GM12801 (cell line): ENCODE results near the gene DNAH12.

Experiments used
- TF ChIP-seq, protein P1 (sequence below): IDR thresholded peaks from one replicate; pipeline ENCODE4 v1.5.1; 2011; ENCODE audit warnings: control low read depth; ENCODE audit not compliant: insufficient read length; ENCODE audit errors: extremely low read depth

The DNAH12 gene

DNA sequence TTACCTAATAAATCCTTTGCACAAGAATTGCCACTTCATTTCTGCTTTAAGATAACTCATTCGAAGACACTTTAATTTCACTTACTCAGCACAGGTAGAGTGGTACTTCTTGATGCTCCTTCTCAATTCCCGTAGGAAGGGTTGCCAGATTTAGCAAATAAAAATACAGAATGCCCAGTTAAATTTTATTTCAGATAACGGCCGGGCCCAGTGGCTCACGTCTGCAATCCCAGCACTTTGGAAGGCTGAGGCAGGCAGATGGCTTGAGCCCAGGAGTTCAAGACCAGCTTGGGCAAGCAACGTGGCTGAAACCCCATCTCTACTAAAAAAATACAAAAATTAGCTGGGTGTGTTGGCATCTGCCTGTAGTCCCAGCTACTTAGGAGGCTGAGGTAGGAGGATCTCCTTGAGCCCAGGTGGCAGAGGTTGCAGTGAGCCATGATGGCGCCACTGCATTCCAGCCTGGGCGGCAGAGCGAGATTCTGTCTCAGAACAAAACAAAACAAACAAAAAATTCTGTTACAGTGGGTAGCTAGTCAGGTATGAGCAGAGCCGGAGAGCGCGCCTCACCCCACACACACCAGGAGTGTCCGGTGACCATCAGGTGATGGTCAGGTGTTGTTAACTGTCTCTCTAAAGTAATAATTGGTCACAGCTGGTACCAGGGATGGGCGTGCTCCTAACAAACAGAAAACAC, 92.8 kb downstream of the DNAH12 start:
- TF ChIP-seq, protein P1, sequence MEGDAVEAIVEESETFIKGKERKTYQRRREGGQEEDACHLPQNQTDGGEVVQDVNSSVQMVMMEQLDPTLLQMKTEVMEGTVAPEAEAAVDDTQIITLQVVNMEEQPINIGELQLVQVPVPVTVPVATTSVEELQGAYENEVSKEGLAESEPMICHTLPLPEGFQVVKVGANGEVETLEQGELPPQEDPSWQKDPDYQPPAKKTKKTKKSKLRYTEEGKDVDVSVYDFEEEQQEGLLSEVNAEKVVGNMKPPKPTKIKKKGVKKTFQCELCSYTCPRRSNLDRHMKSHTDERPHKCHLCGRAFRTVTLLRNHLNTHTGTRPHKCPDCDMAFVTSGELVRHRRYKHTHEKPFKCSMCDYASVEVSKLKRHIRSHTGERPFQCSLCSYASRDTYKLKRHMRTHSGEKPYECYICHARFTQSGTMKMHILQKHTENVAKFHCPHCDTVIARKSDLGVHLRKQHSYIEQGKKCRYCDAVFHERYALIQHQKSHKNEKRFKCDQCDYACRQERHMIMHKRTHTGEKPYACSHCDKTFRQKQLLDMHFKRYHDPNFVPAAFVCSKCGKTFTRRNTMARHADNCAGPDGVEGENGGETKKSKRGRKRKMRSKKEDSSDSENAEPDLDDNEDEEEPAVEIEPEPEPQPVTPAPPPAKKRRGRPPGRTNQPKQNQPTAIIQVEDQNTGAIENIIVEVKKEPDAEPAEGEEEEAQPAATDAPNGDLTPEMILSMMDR: no peak

DNA sequence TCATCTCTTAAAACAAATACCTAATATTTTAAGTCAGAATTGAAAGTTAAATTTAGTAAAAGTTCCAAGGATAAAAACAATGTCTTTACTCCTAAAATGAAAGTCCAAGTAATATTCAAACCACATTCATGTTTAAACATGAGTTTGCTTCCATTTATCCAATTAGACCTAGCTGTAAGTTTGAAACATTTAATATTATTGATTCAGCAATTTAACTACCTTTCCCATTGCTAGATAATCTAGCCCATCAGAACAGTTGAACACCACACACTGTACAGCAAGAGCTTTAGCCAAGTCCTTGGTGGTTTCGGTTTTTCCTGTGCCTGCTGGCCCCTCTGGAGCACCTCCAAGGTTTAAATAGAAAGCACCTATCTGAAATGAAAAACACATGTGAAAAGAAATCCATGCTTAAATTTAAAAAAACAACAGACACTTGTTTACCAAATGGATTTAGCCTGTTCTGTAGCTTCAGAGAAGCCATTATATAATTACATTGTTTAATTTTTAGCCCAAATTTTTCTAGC, 97.8 kb downstream of the DNAH12 start:
- TF ChIP-seq, protein P1: no peak

DNA sequence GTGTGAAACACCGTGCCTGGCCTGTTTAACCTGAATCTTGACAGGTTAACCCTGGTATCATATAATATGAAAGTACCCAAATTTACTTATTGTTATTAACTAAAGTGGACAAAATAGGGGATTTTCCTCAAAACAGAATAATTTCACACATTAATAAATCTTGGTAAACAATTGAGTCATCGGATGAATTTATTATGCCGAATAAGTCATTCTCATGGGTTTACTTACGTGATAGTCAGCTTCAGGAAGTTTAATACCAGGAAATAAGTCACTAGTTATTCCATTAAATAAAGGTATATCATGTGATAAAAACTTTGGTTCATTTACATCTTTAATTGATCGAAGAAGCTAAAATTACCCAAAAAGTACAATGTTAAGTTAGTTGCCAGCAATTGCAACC, 99.7 kb downstream of the DNAH12 start:
- TF ChIP-seq, protein P1: no peak

DNA sequence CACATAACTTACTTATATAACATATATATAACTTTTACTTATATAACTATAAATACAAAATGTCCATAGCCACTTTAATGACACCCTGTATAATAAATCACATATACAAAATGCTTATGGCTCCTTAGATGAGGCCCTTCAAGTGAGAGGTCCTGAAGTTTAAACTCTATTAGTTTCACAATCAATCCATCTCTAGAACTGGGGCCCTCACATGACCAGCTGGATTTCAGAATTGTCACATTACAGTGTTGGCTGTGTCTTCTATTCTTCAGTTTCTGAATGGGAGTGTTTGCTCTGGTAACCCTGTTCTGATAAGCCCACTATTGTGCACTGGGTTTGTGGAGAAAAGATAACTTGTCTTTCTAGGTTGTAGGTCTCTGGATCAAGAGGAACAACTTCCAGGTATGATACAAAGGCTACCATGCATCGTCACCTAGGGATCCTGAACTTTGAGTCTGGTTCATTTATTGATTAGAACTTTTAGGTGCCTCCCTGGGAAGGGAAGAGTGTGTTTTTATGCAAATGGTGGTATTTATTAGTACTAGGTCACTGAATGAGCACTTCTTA, 107.9 kb downstream of the DNAH12 start:
- TF ChIP-seq, protein P1: no peak

DNA sequence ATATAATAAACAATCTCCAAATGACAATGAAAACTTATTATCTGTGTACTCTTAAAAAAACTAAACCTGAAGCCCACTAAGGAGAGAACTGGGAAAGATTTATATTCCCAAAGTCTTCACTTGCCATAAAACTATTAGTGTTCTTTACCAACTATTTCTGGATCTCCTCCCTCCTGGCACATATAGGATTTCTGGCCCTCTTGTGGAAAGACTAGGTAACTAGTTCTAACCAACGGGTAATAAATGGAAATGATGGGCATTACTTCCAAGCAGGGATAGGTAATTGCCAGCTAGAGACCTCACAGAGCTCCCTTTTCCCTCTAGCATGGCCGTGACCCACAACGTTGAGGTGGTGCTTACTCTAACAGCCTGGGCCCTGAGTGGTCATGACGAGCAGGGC, 110.1 kb downstream of the DNAH12 start:
- TF ChIP-seq, protein P1: no peak

DNA sequence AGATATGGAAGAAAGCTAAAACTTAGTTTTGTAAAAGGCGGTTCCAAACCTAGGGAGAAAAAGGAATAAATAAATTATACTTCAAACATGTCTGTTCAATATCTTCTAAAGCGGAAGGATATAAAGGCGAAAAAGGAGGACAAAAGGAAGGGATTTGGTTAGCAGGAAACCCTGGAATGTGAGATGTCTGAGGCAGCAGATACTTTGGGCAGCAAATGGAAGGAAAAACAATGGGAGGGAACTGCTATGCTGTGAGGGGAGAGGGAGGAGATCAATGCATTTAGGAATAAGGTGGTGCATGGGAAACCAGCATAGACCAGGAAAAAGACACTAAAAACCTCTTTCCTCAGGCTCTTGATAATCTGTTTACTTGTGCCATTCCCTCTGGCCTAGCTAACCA, 120.8 kb downstream of the DNAH12 start:
- TF ChIP-seq, protein P1: no peak

DNA sequence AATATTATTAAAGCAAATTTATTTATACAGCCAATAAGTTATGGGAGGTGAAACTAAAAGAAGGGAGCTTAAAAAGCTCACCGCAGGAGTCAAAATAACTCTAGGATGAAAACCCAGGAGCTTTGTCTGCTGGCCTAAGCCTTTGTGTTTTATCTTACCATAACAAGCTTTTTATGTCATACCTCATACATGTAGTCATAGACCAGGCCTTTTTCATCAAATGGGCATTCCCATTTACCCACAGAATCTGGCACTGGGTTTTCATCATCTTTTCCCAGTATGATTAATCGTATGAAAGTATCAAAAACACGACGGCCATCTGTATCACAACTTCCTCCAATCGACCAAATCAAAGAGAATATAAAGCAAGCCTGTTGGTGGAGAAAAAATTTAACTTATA, 122.8 kb downstream of the DNAH12 start:
- TF ChIP-seq, protein P1: no peak
